ENCODE results near the gene OR6C4. TPM values are rescaled to one million over a fixed set of nuclear protein-coding genes. Genes with fewer than 3 reads are reported as not detected.
"Not testable (repeated sequence)": the region's sequence is repeated elsewhere in the genome, so short reads cannot be mapped to it uniquely, and the experiment has no call there.

OR6C4 gene
- total RNA-seq, 6 experiments from 2014 or later = not detected

DNA sequence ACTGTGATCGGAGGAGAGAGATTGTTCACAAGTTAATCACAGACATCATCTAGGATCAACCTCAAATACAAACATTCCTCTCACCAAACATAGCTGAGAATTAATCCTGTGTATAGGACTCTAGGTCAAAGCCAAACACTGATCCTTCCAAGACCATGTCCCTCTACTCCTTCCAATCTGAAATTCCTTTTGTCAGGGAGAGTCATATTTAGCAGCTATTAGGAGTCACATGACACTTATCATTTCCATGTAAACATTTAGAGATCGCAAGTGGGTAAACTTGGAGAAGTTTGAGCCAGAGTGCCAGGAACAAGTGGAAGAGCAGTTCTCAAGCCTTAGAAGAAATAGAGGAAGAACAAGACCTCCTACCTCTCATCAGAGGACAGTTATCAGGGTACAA, 36.4 kb downstream of the OR6C4 start:
- intact Hi-C loops (cut with DNase I) = no loop called here
- Histone ChIP-seq H3K27ac (no peak overlapping the region), H3K27me3 (no peaks in the 10 kb centered on the region), H3K9me3 (no peaks in the 10 kb centered on the region), H3K4me3 (no peak overlapping the region), H3K4me1 (no peaks in the 10 kb centered on the region), H3K36me3 (no peaks in the 10 kb centered on the region)
- no peak for TF ChIP-seq POLR2A (IDR thresholded peaks at IDR 0.05)
- TF ChIP-seq, protein P1, sequence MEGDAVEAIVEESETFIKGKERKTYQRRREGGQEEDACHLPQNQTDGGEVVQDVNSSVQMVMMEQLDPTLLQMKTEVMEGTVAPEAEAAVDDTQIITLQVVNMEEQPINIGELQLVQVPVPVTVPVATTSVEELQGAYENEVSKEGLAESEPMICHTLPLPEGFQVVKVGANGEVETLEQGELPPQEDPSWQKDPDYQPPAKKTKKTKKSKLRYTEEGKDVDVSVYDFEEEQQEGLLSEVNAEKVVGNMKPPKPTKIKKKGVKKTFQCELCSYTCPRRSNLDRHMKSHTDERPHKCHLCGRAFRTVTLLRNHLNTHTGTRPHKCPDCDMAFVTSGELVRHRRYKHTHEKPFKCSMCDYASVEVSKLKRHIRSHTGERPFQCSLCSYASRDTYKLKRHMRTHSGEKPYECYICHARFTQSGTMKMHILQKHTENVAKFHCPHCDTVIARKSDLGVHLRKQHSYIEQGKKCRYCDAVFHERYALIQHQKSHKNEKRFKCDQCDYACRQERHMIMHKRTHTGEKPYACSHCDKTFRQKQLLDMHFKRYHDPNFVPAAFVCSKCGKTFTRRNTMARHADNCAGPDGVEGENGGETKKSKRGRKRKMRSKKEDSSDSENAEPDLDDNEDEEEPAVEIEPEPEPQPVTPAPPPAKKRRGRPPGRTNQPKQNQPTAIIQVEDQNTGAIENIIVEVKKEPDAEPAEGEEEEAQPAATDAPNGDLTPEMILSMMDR (IDR thresholded peaks at IDR 0.05) = no peak
- ATAC-seq (no peak), DNase-seq (no peak)
- WGBS (ENCODE audit: insufficient coverage, low coverage, low lambda C conversion rate, missing lambda C conversion rate) = 40% methylated on average over 2 of the region's 2 CpGs

DNA sequence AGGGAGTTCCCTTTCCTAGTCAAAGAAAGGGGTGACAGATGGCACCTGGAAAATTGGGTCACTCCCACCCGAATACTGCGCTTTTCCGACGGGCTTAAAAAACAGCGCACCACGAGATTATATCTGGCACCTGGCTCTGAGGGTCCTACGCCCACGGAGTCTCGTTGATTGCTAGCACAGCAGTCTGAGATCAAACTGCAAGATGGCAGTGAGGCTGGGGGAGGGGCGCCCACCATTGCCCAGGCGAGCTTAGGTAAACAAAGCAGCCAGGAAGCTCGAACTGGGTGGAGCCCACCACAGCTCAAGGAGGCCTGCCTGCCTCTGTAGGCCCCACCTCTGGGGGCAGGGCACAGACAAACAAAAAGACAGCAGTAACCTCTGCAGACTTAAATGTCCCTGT, 40.8 kb downstream of the OR6C4 start:
- ATAC-seq; H3K4me1 ChIP-seq; DNase-seq; H3K27me3 ChIP-seq; H3K36me3 ChIP-seq; intact Hi-C loops (cut with DNase I); H3K27ac ChIP-seq; H3K4me3 ChIP-seq; H3K9me3 ChIP-seq: not testable (repeated sequence)
- WGBS (ENCODE audit: insufficient coverage, low coverage, low lambda C conversion rate, missing lambda C conversion rate) = 0% methylated on average over 3 of the region's 12 CpGs

Other genes with a start within 250 kb of the OR6C4 start
- not detected for gene OR6C1, start 235.3 kb upstream of the OR6C4 start, total RNA-seq
- gene OR6C3, start 218.9 kb upstream of the OR6C4 start, total RNA-seq = not detected
- not detected for gene OR6C75, start 186.6 kb upstream of the OR6C4 start, total RNA-seq
- not detected for gene OR6C65, start 149.1 kb upstream of the OR6C4 start, total RNA-seq
- not detected for gene OR6C76, start 123.3 kb upstream of the OR6C4 start, total RNA-seq
- not detected for gene OR6C2, start 105.5 kb upstream of the OR6C4 start, total RNA-seq
- gene OR6C70, start 79.5 kb upstream of the OR6C4 start, total RNA-seq = not detected
- gene OR6C68, start 57.2 kb upstream of the OR6C4 start, total RNA-seq = not detected
- gene OR2AP1, start 22.9 kb downstream of the OR6C4 start, total RNA-seq = not detected
- not detected for gene OR10P1, start 87.3 kb downstream of the OR6C4 start, total RNA-seq
- gene ITGA7, start 158.3 kb downstream of the OR6C4 start, total RNA-seq = 10 to 100 TPM in 3 of 6 experiments, 1 to 10 TPM in 3; 3.1 to 20.1 (median 8.3) TPM
- 100 to 1,000 TPM in 3 of 6 experiments, 10 to 100 TPM in 3; 81.8 to 175 (median 99.0) TPM for gene BLOC1S1, start 166.4 kb downstream of the OR6C4 start, total RNA-seq
- 10 to 100 TPM; 26.3 to 52.5 (median 43.0) TPM for gene RDH5, start 170.8 kb downstream of the OR6C4 start, total RNA-seq
- 100 to 1,000 TPM; 213 to 556 (median 317) TPM for gene CD63, start 179.4 kb downstream of the OR6C4 start, total RNA-seq
- gene GDF11, start 193.5 kb downstream of the OR6C4 start, total RNA-seq = under 1 TPM; 0.25 to 0.95 (median 0.54) TPM